HG03066 (cell line): ENCODE results near the gene RAB43.

ENCODE experiments used
- ATAC-seq: cut with Tn5 transposase; IDR thresholded peaks from one replicate; pipeline ENCODE4 v1.9.1; 2021; ENCODE audit warnings: low read depth; ENCODE audit not compliant: unreplicated experiment

RAB43 gene

DNA sequence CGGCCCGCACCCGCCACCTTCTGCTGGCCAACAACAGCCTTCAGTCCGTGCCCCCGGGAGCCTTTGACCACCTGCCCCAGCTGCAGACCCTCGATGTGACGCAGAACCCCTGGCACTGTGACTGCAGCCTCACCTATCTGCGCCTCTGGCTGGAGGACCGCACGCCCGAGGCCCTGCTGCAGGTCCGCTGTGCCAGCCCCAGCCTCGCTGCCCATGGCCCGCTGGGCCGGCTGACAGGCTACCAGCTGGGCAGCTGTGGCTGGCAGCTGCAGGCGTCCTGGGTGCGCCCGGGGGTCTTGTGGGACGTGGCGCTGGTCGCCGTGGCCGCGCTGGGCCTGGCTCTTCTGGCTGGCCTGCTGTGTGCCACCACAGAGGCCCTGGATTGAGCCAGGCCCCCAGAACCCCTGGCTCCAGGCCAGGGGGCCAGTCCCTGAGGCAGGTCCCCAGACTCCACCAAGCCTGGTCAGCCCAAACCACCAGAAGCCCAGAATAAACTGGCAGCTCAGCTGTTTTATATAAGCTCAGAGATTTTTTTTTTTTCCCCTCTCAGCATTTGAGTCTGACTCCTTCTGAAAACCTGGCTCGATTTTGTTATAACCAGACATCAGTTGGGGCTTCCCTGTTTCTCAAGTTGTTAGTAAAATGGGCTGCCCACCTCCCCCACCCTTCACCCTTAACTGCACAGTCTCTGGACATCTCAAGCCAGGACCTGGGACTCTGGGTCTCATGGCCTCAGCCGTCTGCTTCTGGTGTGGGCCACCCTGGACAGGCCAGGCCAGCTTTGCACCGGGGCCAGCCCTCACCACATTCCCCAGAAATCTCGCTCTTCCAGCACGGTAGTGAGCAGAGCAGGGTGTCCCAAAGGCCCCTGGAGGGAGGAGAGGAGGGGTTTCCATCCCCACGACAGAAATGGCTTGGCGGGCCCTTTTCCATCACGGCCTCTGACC is 59.4 kb downstream of the RAB43 start:
- no peak for ATAC-seq

DNA sequence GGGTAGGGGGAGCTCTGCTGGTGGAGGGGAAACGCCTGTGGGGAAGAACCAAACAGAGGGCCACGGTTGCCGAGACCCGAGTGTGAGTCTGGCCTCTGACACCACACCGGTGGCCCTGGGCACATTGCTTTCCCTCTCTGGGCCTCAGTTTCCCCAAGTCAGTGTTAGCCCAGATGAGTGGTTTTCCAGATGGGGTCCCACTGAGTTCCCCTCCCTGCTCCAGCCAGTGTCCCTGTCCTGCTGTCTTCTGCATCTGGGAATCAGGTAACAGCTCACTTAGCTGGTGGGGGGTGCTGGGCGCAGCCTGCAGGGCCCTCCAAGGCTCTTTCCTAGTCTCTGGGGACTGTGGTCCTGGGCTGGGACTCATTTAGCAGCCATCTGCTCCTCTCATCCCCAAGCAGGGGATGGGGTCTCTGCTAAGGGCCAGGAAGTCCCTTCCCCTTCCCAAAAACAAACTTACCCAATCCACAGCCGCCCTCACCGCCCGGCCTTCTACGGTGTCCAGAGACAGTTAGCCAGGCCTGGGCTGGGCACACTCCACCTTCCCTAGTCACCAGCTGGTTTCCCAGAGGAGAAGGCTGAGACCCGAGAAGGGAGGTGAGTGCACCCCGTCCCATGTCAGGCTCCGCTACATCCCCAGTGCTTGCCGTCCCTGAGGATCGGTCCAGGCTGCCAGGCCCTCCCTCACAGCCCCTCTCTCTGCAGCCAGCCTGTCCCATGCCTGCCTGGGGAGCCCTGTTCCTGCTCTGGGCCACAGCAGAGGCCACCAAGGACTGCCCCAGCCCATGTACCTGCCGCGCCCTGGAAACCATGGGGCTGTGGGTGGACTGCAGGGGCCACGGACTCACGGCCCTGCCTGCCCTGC is 60.3 kb downstream of the RAB43 start:
- no peak for ATAC-seq

DNA sequence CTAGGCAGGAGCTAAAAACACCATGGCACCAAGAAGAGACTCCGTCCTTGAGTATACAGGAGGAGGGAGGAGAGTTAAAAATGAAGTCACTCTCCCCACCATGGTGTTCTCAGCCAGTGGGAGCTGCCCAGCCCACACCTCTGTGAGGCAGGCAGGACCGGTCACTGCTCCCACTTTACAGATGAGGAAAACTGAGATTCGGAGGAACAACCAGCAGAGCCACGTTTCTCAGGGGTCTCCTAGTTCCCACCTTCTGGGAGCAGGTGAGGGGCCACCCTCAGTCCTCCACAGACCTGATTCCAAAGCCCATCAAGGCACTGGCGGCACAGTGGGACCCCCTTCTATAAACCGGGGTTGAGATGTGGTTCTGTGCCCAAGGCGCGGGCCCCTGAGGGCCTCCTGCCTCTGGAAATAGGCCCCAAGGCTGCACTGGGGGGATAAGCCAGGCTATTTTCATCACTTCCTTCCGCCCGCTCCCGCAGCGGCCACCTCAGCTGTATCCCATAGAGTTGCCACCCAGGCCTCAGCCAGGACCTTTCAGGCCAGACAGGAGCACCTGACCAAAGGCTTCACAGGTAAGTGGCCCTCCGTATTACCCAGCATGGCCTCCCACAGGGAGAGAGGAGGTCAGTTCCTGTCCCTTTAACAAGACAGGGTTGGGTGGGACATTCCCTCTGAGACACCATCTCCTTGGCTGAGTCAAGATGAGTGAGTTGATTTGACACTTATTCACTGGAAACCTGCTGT is 61.2 kb downstream of the RAB43 start, which contains the start of gene GP9:
TSS of gene GP9 (plus strand) at position 504 of the 747 bp plus-strand sequence. CDS start 961 bp downstream, outside the sequence.
- no peak for ATAC-seq

DNA sequence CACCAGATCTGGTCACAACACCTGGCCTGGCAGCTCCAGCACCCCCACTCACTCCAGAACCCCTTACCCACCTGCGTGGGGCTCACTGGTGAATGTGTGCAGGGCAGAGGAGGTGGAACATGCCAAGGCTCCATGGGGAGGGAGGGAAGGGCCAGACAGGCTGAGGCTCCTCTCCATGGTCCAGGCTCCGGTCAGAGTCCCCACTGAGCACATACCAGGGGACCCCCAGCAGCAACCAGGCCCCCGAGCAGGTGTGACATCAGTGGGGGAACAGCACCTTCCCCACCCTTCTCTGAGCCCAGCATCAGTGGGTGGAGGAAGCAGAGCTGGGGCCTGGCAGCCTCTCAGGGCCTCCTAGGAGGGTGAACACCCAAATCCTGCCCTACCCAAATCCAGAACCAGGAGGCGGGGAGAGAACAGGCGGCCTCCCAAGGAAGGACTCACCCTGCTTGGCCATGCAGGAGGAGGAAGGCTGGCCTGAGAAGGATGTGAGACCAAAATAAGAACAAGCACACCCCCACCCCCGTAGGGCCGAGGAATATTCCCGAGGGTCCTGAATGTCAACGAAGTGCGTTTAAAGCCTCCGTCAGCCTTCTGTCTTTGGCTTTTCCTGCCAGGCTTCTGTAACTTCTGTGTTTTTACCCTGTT is 62.2 kb downstream of the RAB43 start:
- no peak for ATAC-seq

DNA sequence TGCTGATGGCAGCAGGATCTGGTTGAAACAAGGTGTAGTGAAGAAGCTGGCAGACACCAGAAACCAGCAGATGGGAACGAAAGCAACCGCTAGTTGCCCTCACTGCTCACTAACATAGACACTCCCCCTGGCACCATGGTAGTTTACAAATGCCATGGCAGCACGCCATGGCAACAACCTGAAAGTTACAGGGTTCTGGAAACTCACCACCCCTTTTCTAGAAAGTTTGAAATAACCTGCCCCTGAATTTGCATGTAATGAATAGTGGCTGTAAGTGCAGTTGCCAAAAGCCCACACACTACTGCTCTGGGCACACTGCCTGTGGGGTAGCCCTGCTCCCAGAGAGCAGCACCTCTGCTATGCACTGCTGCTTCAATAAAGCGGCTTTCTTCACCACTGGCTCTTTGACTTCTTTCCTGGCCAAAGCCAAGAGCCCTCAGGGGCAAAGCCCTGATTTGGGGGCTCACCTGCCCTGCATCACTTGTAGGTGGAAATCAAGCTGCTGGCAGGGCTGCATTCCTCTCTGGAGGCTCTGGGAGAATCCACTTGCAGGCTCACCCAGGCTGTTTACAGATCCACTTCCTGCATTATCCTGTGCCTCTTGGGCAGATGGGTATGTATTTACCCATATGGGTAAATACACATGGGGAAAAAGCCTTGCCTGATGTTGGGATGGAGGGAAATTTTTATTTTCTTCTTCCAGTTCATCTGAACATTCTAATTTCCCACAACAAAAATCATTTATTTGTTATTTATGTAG is 63.0 kb downstream of the RAB43 start:
- ATAC-seq: no peak

DNA sequence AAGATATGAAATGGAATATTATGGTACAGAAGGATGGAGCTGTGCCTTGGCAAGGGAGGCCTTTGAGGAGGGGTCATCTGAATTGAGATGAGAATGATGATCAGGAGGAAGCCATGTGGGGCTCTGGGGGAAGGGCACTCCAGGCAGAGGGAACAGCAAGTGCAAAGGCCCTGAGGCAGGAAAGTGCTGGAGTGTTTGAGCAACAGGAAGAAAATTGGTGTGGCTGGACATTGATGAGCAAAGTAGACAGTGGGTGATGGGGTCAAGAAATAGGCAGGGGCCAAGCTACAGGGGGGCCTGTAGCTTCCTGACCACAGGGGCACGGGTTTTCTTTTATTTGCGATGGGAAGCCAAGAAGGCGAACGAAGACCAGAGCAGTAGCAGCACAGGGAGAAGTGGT is 64.4 kb downstream of the RAB43 start:
- ATAC-seq: no peak

DNA sequence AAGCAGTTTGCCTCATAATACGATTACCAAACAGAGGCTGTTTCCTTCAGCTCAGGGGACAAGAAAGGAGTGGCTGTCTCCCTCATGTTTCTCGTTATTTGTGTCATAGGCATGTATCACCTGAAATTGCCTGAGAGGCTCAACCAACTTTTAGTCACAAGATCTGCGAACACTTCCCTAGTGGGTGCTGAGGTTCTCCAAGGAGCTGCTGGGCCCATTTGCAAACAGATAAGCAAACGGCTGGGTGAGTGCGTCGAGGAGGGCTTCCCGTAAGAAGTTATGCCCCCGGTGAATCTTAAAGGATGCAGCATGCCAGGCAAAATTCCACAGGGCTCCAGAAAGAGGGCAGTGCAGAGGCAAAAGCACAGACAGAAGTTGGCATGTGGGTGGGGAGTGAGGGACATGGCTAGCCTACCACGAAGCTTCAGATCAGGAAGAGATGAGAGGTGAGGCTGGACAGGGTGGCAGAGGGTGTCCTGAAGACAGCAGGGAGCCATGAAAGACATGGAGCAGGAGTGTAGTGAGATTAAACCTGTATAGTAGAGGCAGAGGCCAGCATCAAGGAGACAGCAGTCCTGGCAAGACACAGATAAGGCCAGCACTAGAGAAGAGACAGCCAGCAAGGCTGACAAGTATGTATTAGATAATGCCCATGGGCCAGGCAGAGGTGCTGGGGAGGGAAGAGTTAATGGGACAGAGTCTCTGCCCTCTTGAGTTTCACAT is 65.0 kb downstream of the RAB43 start:
- ATAC-seq: no peak

DNA sequence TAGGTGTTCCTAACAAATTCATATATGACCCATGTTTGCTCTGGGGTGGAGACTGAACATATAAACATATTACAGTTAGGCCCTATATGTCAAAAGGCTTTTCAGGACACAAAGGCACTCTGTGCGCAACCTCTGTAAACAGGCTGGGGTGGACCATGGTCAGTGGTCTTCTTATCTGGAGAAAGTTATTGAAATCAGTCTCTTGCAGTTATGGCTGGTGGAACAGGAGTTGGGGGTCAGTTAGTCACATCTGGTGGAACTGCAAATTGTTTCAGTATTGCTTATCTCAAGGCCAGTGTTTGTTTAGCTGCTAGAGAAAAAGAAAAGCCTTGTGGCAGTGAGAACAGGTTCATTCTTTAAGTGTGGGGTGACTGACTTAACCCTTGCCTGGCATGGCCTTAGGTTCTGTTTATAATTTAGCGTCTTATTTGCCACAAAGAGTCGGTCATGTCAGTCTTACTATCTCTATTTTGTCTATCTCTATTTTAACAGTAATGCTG is 66.9 kb downstream of the RAB43 start:
- no peak for ATAC-seq

DNA sequence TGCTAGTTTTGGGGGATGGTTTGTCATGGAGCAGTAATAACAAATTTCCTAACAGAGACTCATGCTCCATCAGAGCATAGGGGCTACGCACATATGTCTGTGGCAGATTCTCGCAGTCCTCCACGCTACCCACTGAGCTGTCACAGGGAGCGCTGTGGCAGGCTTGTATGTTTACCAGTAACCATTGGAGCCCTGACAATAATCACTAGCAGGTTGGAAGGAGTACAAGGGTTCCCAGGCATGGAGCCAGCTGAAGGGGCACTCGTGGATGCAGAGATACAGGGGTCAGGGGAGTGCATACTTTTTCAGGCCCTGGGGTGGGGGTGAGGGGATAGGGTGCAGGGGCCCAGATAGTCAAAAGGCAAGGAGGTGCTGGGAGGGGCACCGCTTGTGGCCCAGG is 68.9 kb downstream of the RAB43 start:
- ATAC-seq: no peak

DNA sequence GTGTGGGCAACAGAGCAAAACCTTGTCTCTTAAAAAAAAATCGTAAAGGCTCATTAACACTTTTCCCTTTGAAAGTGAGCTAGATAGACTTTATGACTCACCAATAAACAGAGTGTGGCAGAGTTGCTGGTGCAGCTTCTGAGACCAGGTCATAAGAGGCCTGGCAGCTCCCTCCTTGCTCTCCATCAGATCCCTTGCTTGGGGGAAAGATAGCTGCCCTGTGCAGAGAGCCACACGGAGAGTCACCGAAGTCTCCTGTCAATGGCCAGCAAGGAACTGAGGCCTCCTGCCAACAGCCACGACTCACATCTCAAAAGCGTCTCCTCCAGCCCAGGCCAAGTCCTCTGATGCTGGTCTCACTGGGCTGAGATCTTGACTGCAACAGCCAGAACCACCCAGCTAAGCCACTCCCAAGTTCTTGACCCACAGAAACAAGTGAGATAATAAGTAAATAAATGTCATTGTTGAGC is 69.7 kb downstream of the RAB43 start:
- no peak for ATAC-seq

DNA sequence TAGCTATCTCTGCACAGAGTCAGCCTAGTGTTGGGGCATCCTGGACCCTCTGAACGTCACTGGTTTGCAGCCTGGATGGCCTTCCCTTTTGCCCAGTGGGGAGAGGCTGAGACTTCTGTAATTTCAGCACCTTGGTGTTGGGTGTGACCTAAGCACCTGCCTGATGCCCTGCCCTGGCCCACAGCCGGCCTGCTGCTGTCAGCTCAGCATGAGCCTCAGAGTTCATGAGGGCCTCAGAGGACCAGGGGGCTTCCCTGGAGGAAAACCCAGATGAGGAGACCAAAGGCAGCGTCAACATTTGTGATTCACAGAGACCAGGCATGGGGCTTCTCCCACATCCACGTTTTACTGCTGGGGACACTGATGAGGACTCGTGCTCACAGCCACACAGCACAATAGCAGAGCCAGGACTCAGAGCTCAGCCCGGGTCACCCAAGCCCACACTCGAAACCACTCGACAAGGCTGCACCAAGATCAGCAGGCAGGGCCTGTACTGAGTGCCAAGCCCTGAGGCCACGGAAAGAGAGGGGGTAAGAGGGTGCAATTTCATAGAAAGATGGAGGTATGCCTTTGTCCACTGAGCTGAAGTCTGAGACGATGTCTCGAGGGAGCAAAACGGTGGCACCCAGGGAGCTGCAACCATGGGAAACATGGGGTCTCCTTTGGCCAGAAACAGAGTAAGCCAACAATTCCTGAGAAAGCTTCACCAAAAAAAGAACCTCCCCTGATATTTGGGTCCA is 70.9 kb downstream of the RAB43 start:
- no peak for ATAC-seq

DNA sequence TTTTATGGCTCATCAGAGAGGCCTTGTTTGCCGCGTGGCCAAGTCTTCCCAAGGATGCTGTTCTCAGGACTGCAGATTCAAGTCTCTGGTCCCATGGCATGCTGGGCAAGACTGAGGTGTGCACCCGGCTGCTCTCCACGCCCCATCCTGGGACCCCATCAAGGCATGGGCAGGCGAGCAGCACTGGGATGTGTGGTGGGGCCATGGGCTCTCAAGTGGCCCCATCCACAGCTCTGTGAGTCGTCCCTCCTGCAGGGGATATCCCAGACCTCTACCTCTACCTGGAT is 74.1 kb downstream of the RAB43 start:
- no peak for ATAC-seq

DNA sequence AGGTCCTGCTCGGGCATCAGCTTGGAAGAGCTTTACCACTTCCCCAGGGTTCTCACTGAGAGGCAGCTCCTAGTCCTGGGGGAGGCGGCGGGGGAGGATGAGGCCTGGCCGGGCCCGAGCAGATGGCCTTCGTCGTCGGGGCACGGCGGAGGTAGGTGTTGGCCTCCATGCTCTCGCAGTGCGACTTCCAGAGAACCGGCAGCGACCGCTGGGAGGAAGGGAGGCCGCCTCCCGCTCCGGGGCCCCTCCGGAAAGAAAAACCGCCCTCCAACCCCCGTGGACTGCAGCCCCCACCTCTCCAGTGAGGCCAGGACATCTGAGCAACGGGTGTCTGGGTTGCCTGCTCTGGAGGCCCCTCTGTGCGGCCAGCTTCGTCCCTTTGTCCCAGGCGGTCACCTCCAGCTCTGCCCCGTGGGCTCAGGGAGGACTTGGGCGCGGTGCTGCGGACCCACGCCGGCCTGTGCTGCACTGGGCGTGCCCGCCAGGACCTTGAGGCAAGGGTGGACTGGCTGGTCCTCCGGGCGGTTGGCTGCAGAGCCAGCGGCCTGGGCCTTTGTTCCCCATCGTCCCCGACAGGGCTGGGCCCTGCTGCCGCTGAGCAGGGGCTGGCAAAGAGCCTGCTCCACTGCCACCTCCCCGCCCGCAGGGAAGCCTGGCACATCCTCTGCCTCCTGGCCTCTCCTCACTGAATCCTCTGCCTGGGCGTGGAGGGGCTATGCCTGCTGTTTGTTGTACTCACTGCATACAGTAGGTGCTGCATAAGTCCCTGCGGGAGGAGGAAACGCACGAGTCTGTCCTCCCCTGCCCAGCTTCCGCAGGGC is 74.7 kb downstream of the RAB43 start:
- no peak for ATAC-seq

DNA sequence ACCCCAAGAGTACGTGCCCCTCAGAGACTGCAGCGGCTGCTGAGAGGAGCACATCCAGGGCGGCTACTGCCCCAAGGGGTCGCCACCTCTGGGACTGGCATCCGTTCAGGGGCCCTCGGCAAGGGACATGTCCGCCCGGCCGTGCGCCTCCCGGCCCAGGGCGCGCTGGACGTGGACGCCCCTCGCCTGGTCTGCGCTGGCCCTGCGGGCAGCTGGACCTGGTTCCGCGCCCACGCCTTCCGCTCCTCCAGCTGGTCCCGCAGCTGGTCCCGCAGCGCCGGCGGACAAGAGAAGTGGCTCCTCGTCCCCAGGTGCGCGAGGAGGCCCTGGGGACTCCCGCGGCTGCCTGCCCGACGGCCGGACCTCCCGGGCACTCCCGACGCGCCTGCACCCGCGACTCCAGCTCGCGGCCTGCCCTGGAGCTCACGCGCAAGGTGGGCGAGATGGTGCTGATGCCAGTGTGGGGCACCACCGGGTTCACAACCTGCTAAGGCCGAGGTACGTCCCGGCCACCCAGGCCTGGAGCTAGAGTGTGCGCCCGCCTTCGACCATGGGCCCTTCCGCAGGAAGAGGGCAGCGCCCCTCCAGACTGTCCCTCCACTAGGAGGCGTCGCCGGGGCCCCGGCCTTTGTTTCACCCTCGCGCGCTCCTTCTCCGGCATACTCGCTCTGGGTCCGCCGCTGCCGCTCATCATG is 75.4 kb downstream of the RAB43 start:
- no peak for ATAC-seq

DNA sequence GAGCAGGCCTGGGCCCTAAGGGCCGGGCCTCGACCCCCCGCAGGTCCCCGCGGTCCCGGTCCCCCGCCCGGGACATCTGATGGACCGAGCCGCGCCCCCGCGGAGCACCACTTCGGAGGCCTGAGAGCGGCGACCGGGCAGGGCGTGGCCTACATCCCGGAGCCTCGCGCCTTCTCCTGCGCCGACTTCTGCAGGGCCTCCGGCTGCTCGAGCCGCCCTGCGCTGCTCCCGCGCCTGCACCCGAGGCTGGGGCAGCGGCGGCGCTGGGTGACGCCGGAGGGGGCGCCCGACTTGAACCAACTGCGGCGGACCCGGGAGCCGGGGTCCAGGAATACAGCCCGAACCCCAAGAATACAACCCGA is 75.9 kb downstream of the RAB43 start:
- ATAC-seq: no peak

DNA sequence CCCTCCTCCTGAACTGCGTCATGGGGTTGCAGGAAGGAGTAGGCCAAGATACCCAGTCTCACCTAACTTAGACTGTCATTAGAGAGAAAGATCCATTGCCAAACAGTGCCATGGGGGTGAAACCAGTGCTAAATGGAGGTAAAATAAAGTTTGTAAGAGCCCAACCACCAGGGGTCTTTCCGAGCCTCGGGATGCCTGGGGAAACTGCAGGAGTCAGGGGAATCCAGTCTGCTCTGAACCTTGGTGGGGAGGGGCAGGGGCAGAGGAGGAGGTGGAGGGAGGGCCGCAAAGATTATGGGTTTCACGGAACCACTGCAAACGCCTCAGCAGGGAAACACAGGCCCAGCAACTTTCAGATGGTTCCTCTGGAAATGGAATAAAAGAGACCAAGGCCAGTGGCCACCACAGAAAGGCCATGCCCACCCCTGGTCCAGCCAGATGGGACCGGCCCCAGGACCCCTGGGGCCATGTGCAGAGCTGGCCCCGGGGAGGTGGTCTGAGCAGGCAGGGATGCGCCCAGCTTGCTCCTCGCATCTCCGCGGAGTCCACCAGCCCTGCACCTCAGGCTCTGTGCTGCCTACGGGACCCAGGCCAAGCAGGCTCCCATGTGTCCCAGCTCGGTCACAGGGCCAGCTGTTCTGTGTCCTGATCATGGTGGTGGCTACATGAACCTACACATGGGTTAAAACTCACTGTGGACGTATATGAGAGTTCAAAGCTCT is 80.9 kb downstream of the RAB43 start:
- ATAC-seq: no peak
